ENCODE measurements around the gene NPEPL1.
"Not testable (repeated sequence)": the region's sequence is repeated elsewhere in the genome, so short reads cannot be mapped to it uniquely, and the experiment has no call there.

NPEPL1 gene

GRCh38 chr20:58749979-58750378, 57.4 kb downstream of the NPEPL1 start:
- in situ Hi-C loops (cut with MboI; ENCODE audit: low pct_unique_long_range_greater_than_20kb, low sequenced_read_pairs): no loop called here
- no peak for DNase-seq

- DNase-seq; in situ Hi-C loops (cut with MboI; ENCODE audit: low pct_unique_long_range_greater_than_20kb, low sequenced_read_pairs): not testable (repeated sequence)
These were observed 58.1 kb downstream of the NPEPL1 start for GRCh38 chr20:58750706-58751105.

GRCh38 chr20:58751979-58752378, 59.4 kb downstream of the NPEPL1 start:
- in situ Hi-C loops (cut with MboI; ENCODE audit: low pct_unique_long_range_greater_than_20kb, low sequenced_read_pairs): no loop called here
- no peak for DNase-seq

- in situ Hi-C loops (cut with MboI; ENCODE audit: low pct_unique_long_range_greater_than_20kb, low sequenced_read_pairs): no loop called here
- DNase-seq: no peak
These were observed 60.0 kb downstream of the NPEPL1 start for GRCh38 chr20:58752565-58752964.

- no peak for DNase-seq
- in situ Hi-C loops (cut with MboI; ENCODE audit: low pct_unique_long_range_greater_than_20kb, low sequenced_read_pairs): no loop called here
These were observed 60.8 kb downstream of the NPEPL1 start for GRCh38 chr20:58753267-58753921.

GRCh38 chr20:58753922-58754551, 61.4 kb downstream of the NPEPL1 start:
- no peak for DNase-seq
- in situ Hi-C loops (cut with MboI; ENCODE audit: low pct_unique_long_range_greater_than_20kb, low sequenced_read_pairs): no loop called here

- no peak for DNase-seq
- in situ Hi-C loops (cut with MboI; ENCODE audit: low pct_unique_long_range_greater_than_20kb, low sequenced_read_pairs): no loop called here
These were observed 62.0 kb downstream of the NPEPL1 start for GRCh38 chr20:58754584-58754983.

GRCh38 chr20:58755062-58755697, 62.6 kb downstream of the NPEPL1 start:
- DNase-seq: no peak
- in situ Hi-C loops (cut with MboI; ENCODE audit: low pct_unique_long_range_greater_than_20kb, low sequenced_read_pairs): no loop called here

- in situ Hi-C loops (cut with MboI; ENCODE audit: low pct_unique_long_range_greater_than_20kb, low sequenced_read_pairs): no loop called here
- no peak for DNase-seq
These were observed 63.3 kb downstream of the NPEPL1 start for GRCh38 chr20:58755766-58756449.

GRCh38 chr20:58756450-58756775, 63.8 kb downstream of the NPEPL1 start:
- in situ Hi-C loops (cut with MboI; ENCODE audit: low pct_unique_long_range_greater_than_20kb, low sequenced_read_pairs): no loop called here
- DNase-seq: no peak

- in situ Hi-C loops (cut with MboI; ENCODE audit: low pct_unique_long_range_greater_than_20kb, low sequenced_read_pairs); DNase-seq: not testable (repeated sequence)
These were observed 65.0 kb downstream of the NPEPL1 start for GRCh38 chr20:58757647-58758046.

- no peak for DNase-seq
- in situ Hi-C loops (cut with MboI; ENCODE audit: low pct_unique_long_range_greater_than_20kb, low sequenced_read_pairs): no loop called here
These were observed 67.3 kb downstream of the NPEPL1 start for GRCh38 chr20:58759947-58760346.

- in situ Hi-C loops (cut with MboI; ENCODE audit: low pct_unique_long_range_greater_than_20kb, low sequenced_read_pairs): no loop called here
- DNase-seq: no peak
These were observed 68.3 kb downstream of the NPEPL1 start for GRCh38 chr20:58760856-58761255.

- in situ Hi-C loops (cut with MboI; ENCODE audit: low pct_unique_long_range_greater_than_20kb, low sequenced_read_pairs): no loop called here
- no peak for DNase-seq
These were observed 69.5 kb downstream of the NPEPL1 start for GRCh38 chr20:58762120-58762519.

- DNase-seq: no peak
- in situ Hi-C loops (cut with MboI; ENCODE audit: low pct_unique_long_range_greater_than_20kb, low sequenced_read_pairs): no loop called here
These were observed 70.5 kb downstream of the NPEPL1 start for GRCh38 chr20:58763076-58763475.

Data from KBM-7 (cell line).